ENCODE data around the gene TIMM23B.

The TIMM23B gene

DNA sequence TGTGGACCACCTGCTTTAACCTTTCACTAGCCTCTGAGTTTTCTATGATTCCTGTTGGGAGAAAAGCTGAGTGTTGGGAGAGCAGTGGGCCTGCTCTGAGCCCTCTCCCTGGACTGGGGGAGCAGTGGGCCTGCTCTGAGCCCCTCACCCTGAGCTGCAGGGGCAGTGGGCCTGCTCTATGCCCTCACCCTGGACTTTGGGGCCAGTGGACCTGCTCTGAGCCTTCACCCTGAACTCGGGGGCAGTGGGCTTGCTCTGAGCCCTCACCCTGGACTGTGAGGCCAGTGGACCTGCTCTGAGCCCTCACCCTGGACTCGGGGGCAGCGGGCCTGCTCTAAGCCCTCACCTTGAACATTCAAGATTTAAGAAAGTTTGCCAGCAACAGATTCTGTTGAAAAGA lies 79.8 kb downstream of the TIMM23B start:
- H3K36me3 Mint-ChIP-seq (ENCODE audit: low read depth): no peaks in the 10 kb centered on the region
- H3K4me1 Mint-ChIP-seq (ENCODE audit: low read depth): no peaks in the 10 kb centered on the region
- H3K9me3 Mint-ChIP-seq: no peaks in the 10 kb centered on the region
- H3K27ac Mint-ChIP-seq: no peak overlapping the region
- H3K27me3 Mint-ChIP-seq: peaks cover 15% of the 10 kb centered on the region
- H3K4me3 Mint-ChIP-seq: no peak overlapping the region
